ENCODE data around the gene TBC1D5. TPM values are rescaled to one million over a fixed set of nuclear protein-coding genes. Genes with fewer than 3 reads are reported as not detected.
"Not testable (repeated sequence)": the region's sequence is repeated elsewhere in the genome, so short reads cannot be mapped to it uniquely, and the experiment has no call there.

TBC1D5 gene
- total and polyA plus RNA-seq, 2 donors (not counting 1 experiment from before 2014, with no cell fraction given) = 22.6 to 111 TPM

DNA sequence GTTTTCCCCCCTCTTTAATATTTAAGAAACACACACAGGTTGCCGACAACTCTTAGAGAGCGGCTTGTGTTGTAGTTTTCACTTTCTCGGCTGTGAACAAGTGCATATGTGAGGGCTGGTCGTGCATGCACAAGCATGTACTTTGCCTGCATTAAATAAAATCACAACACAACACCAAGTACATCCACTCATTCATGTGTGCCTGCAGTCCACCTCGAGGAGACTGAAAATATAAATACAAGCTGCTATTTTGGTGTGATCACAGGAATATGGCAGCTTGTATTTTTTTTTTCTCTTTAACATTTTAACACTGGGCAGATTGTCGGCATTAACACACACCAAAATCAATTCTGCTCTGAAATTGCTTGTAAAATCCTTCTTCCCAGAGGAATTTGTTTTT is 346.4 kb downstream of the TBC1D5 start:
- Histone ChIP-seq H3K27me3 (replicated peaks in 1 of 4; ENCODE audit: control extremely low read depth in 1 of 4, control insufficient read depth in 3 of 4, insufficient read depth in 4 of 4, low read length in 3 of 4) (no peaks in the 10 kb centered on the region), H3K9ac (ENCODE audit: low read length) (peak overlapping the region; percentile 40), H3K79me2 (ENCODE audit: control insufficient read depth, insufficient read depth, low read length) (no peaks in the 10 kb centered on the region), H3K4me3 (ENCODE audit: control extremely low read depth in 1 of 5, extremely low read depth in 1 of 5, insufficient read depth in 1 of 5, low read depth in 2 of 5, low read length in 4 of 5) (peak overlapping the region in 2 of 5 experiments; percentile 3 to 26), H2AFZ (ENCODE audit: insufficient read depth, low read depth, low read length, poor library complexity, severe bottlenecking) (no peak overlapping the region), H3K36me3 (replicated peaks in 1 of 2; ENCODE audit: control extremely low read depth in 1 of 2, control insufficient read depth in 1 of 2, extremely low read depth in 1 of 2, insufficient read depth in 2 of 2, low read length in 1 of 2) (peaks cover 8 to 15% of the 10 kb centered on the region in 2 experiments), H3K9me3 (ENCODE audit: control extremely low read depth in 1 of 3, control insufficient read depth in 2 of 3, insufficient read depth in 1 of 3, low read length in 2 of 3) (no peaks in the 10 kb centered on the region), H4K20me1 (ENCODE audit: control insufficient read depth, insufficient read depth, low read length, poor library complexity, severe bottlenecking) (no peaks in the 10 kb centered on the region), H3K4me1 (ENCODE audit: control insufficient read depth in 2 of 2, insufficient read depth in 2 of 2, low read length in 2 of 2) (peaks cover 26 to 28% of the 10 kb centered on the region in 2 donors), H3K4me2 (replicated peaks; ENCODE audit: low read depth, low read length, poor library complexity, severe bottlenecking) (peak overlapping the region; percentile 48), H3K27ac (ENCODE audit: low read length in 2 of 2) (peak overlapping the region in 1 of 2 donors; percentile 41)
- no CpG with 5 or more reads among the region's 6 CpGs for WGBS (ENCODE audit: insufficient coverage)
- ATAC-seq (ENCODE audit: low read depth) = no peak
- POLR2A ChIA-PET = no interaction called here
- no peak for DNase-seq
- H3K27me3 Mint-ChIP-seq = no peaks in the 10 kb centered on the region
- H3K4me3 Mint-ChIP-seq = peak overlapping the region; percentile 61
- TF ChIP-seq EZH2 (IDR thresholded peaks at IDR 0.05; ENCODE audit: borderline replicate concordance, insufficient read depth, low read depth, low read length, poor library complexity, severe bottlenecking) = no peak
- TF ChIP-seq, protein P1, sequence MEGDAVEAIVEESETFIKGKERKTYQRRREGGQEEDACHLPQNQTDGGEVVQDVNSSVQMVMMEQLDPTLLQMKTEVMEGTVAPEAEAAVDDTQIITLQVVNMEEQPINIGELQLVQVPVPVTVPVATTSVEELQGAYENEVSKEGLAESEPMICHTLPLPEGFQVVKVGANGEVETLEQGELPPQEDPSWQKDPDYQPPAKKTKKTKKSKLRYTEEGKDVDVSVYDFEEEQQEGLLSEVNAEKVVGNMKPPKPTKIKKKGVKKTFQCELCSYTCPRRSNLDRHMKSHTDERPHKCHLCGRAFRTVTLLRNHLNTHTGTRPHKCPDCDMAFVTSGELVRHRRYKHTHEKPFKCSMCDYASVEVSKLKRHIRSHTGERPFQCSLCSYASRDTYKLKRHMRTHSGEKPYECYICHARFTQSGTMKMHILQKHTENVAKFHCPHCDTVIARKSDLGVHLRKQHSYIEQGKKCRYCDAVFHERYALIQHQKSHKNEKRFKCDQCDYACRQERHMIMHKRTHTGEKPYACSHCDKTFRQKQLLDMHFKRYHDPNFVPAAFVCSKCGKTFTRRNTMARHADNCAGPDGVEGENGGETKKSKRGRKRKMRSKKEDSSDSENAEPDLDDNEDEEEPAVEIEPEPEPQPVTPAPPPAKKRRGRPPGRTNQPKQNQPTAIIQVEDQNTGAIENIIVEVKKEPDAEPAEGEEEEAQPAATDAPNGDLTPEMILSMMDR (IDR thresholded peaks at IDR 0.05) = no peak
- peaks cover 36% of the 10 kb centered on the region for H3K4me1 Mint-ChIP-seq
- CTCF ChIA-PET = no interaction called here
- H3K27ac Mint-ChIP-seq = peak overlapping the region; percentile 51
- H3K9me3 Mint-ChIP-seq (ENCODE audit: insufficient read depth) = no peaks in the 10 kb centered on the region
- intact Hi-C loops (cut with micrococcal nuclease) = no loop called here

DNA sequence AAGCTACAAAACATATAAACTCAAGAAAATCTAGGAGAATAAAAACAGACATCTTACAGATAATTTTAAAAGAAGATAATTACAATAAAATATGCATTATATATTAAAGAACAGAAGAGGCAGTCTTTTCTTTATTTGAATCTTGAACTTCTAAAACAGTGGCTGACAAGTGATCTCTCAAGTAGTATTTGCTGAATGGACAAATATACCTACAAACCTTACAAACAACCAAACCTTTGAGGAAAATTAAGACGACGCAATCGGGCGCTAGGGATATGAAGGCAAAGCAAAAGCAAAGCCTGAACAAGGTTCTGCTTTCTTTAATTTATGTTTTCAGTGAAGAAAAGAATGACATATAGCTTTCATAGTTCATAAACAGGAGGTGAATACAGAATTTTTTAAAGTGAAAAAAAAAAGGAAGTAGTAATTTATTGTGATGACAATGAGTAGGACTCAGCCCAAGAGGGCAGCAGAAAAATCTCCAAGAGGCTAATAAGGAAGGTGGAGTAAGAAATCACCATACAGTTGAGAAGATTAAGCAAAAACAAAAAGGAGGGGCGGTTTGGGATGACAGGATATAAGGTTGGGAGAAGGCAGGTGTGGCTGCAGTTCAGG is 347.8 kb downstream of the TBC1D5 start:
- intact Hi-C loops (cut with micrococcal nuclease) = no loop called here
- Mint-ChIP-seq H3K27ac (no peak overlapping the region), H3K9me3 (ENCODE audit: insufficient read depth) (no peaks in the 10 kb centered on the region), H3K27me3 (no peaks in the 10 kb centered on the region), H3K4me1 (peaks cover 29% of the 10 kb centered on the region), H3K4me3 (no peak overlapping the region)
- no peak for ATAC-seq (ENCODE audit: low read depth)
- Histone ChIP-seq H2AFZ (ENCODE audit: insufficient read depth, low read depth, low read length, poor library complexity, severe bottlenecking) (no peak overlapping the region), H3K36me3 (replicated peaks in 1 of 2; ENCODE audit: control extremely low read depth in 1 of 2, control insufficient read depth in 1 of 2, extremely low read depth in 1 of 2, insufficient read depth in 2 of 2, low read length in 1 of 2) (peaks cover 13 to 23% of the 10 kb centered on the region in 2 experiments), H3K27me3 (replicated peaks in 1 of 4; ENCODE audit: control extremely low read depth in 1 of 4, control insufficient read depth in 3 of 4, insufficient read depth in 4 of 4, low read length in 3 of 4) (no peaks in the 10 kb centered on the region), H3K4me1 (ENCODE audit: control insufficient read depth in 2 of 2, insufficient read depth in 2 of 2, low read length in 2 of 2) (peaks cover 22 to 24% of the 10 kb centered on the region in 2 donors), H3K27ac (ENCODE audit: low read length in 2 of 2) (no peak overlapping the region), H3K9me3 (ENCODE audit: control extremely low read depth in 1 of 3, control insufficient read depth in 2 of 3, insufficient read depth in 1 of 3, low read length in 2 of 3) (no peaks in the 10 kb centered on the region), H3K9ac (ENCODE audit: low read length) (no peak overlapping the region), H3K4me2 (replicated peaks; ENCODE audit: low read depth, low read length, poor library complexity, severe bottlenecking) (peak overlapping the region; percentile 19), H3K4me3 (ENCODE audit: control extremely low read depth in 1 of 5, extremely low read depth in 1 of 5, insufficient read depth in 1 of 5, low read depth in 2 of 5, low read length in 4 of 5) (no peak overlapping the region), H3K79me2 (ENCODE audit: control insufficient read depth, insufficient read depth, low read length) (no peaks in the 10 kb centered on the region), H4K20me1 (ENCODE audit: control insufficient read depth, insufficient read depth, low read length, poor library complexity, severe bottlenecking) (no peaks in the 10 kb centered on the region)
- WGBS (ENCODE audit: insufficient coverage) = no CpG with 5 or more reads among the region's 5 CpGs
- ChIA-PET POLR2A (no interaction called here), CTCF (interaction anchor here (0.7 kb wide), 1 partner anchor 19 kb away, joined by 4 read pairs; no protein-coding TSS in a partner anchor)
- peak; percentile 9 for DNase-seq
- TF ChIP-seq, protein P1 (IDR thresholded peaks at IDR 0.05) = no peak
- no peak for TF ChIP-seq EZH2 (IDR thresholded peaks at IDR 0.05; ENCODE audit: borderline replicate concordance, insufficient read depth, low read depth, low read length, poor library complexity, severe bottlenecking)

DNA sequence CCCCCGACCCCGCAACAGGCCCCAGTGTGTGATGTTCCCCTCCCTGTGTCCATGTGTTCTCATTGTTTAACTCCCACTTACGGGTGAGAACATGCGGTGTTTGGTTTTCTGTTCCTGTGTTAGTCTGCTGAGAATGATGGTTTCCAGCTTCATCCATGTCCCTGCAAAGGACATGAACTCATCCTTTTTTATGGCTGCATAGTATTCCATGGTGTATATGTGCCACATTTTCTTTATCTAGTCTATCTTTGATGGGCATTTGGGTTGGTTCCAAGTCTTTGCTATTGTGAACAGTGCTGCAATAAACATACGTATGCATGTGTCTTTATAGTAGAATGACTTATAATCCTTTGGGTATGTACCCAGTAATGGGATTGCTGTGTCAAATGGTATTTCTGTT is 349.9 kb downstream of the TBC1D5 start:
- H3K27me3 Mint-ChIP-seq; H3K4me3 ChIP-seq (ENCODE audit: control extremely low read depth in 1 of 5, extremely low read depth in 1 of 5, insufficient read depth in 1 of 5, low read depth in 2 of 5, low read length in 4 of 5); H2AFZ ChIP-seq (ENCODE audit: insufficient read depth, low read depth, low read length, poor library complexity, severe bottlenecking); intact Hi-C loops (cut with micrococcal nuclease); DNase-seq; H3K9me3 Mint-ChIP-seq (ENCODE audit: insufficient read depth); POLR2A ChIA-PET; H3K9me3 ChIP-seq (ENCODE audit: control extremely low read depth in 1 of 3, control insufficient read depth in 2 of 3, insufficient read depth in 1 of 3, low read length in 2 of 3); H3K4me3 Mint-ChIP-seq; H3K27ac ChIP-seq (ENCODE audit: low read length in 2 of 2); CTCF ChIA-PET; ATAC-seq (ENCODE audit: low read depth); H3K27ac Mint-ChIP-seq; H3K9ac ChIP-seq (ENCODE audit: low read length); H3K27me3 ChIP-seq (replicated peaks in 1 of 4; ENCODE audit: control extremely low read depth in 1 of 4, control insufficient read depth in 3 of 4, insufficient read depth in 4 of 4, low read length in 3 of 4); H4K20me1 ChIP-seq (ENCODE audit: control insufficient read depth, insufficient read depth, low read length, poor library complexity, severe bottlenecking); H3K4me2 ChIP-seq (replicated peaks; ENCODE audit: low read depth, low read length, poor library complexity, severe bottlenecking); H3K79me2 ChIP-seq (ENCODE audit: control insufficient read depth, insufficient read depth, low read length): not testable (repeated sequence)
- H3K4me1 Mint-ChIP-seq = peaks cover 24% of the 10 kb centered on the region
- no CpG with 5 or more reads among the region's 5 CpGs for WGBS (ENCODE audit: insufficient coverage)
- peaks cover 12 to 13% of the 10 kb centered on the region in 2 donors for H3K4me1 ChIP-seq (ENCODE audit: control insufficient read depth in 2 of 2, insufficient read depth in 2 of 2, low read length in 2 of 2)
- peaks cover 16 to 30% of the 10 kb centered on the region in 2 experiments for H3K36me3 ChIP-seq (replicated peaks in 1 of 2; ENCODE audit: control extremely low read depth in 1 of 2, control insufficient read depth in 1 of 2, extremely low read depth in 1 of 2, insufficient read depth in 2 of 2, low read length in 1 of 2)

Measured in B cell (primary cell).